ENCODE results near the gene STX7. TPM values are rescaled to one million over a fixed set of nuclear protein-coding genes. Genes with fewer than 3 reads are reported as not detected.

STX7 gene
- total and polyA plus RNA-seq, 2 donors (not counting 3 experiments of a cell fraction or from before 2014, with no cell fraction given): 13.4 to 45.5 TPM

GRCh38 chr6:132544826-132545225 lies 31.9 kb upstream of the STX7 start:
- no peak for DNase-seq (ENCODE audit: low read depth, low spot score)
- no peaks in the 10 kb centered on the region for H3K4me1 ChIP-seq (ENCODE audit: control insufficient read depth, extremely low read depth, insufficient read depth, low read length)
- dilution Hi-C loops (cut with MboI; ENCODE audit: extremely low pct_ligation_motif_present, low sequenced_read_pairs) (no loop called here), intact Hi-C loops (cut with micrococcal nuclease) (no loop called here)
- no peak overlapping the region for H3K4me2 ChIP-seq (ENCODE audit: insufficient read depth, low read length)
- ChIA-PET POLR2A (no interaction called here), CTCF (no interaction called here)
- FAIRE-seq: no peak
- no peaks in the 10 kb centered on the region for H3K79me2 ChIP-seq (ENCODE audit: control insufficient read depth, insufficient read depth, low read length)
- H3K4me3 ChIP-seq (replicated peaks in 1 of 3; ENCODE audit: insufficient read depth in 1 of 3, low read depth in 1 of 3, low read length in 3 of 3): no peak overlapping the region
- H3K27me3 ChIP-seq (ENCODE audit: control insufficient read depth in 2 of 2, insufficient read depth in 2 of 2, low read length in 2 of 2): peaks cover 4 to 17% of the 10 kb centered on the region in 2 experiments
- BruUV-seq (replicated peaks): no TSS peak
- H3K9ac ChIP-seq (replicated peaks; ENCODE audit: extremely low read depth, insufficient read depth, low read length): no peak overlapping the region
- no peak overlapping the region for H2AFZ ChIP-seq (ENCODE audit: low read depth, low read length)
- H3K36me3 ChIP-seq (ENCODE audit: control insufficient read depth in 2 of 2, extremely low read depth in 1 of 2, insufficient read depth in 2 of 2, low read length in 2 of 2): no peaks in the 10 kb centered on the region
- no peaks in the 10 kb centered on the region for H3K9me3 ChIP-seq (replicated peaks; ENCODE audit: control insufficient read depth, insufficient read depth, low read length)
- no peak overlapping the region for H3K27ac ChIP-seq (ENCODE audit: insufficient read depth, low read depth, low read length)
- H3K9me1 ChIP-seq (replicated peaks; ENCODE audit: control insufficient read depth, extremely low read depth, insufficient read depth, low read length): no peaks in the 10 kb centered on the region
- no peaks in the 10 kb centered on the region for H4K20me1 ChIP-seq (replicated peaks; ENCODE audit: control insufficient read depth, extremely low read depth, insufficient read depth, low read length)
- TF ChIP-seq FOS (IDR thresholded peaks at IDR 0.05; ENCODE audit: borderline replicate concordance, insufficient read depth, low read length): no peak
- no peak for TF ChIP-seq EZH2 (IDR thresholded peaks at IDR 0.05; ENCODE audit: borderline replicate concordance, low read depth, low read length, severe bottlenecking)
- TF ChIP-seq CTCF (IDR thresholded peaks at IDR 0.05; ENCODE audit: extremely low read depth in 1 of 2, insufficient read depth in 1 of 2, low read depth in 1 of 2, low read length in 2 of 2): no peak
- TF ChIP-seq JUN (IDR thresholded peaks at IDR 0.05; ENCODE audit: borderline replicate concordance, insufficient read depth, insufficient read length, low read depth): no peak
- TF ChIP-seq GATA2 (IDR thresholded peaks at IDR 0.05; ENCODE audit: insufficient read depth, insufficient read length, low read depth, low read length): no peak
- TF ChIP-seq MYC (IDR thresholded peaks at IDR 0.05; ENCODE audit: low read depth, low read length): no peak

GRCh38 chr6:132537977-132538376 lies 25.1 kb upstream of the STX7 start, which contains the start of gene TAAR9:
TSS of gene TAAR9 (plus strand) at chr6:132538277. CDS start at chr6:132538290, 13 bp downstream.
- Histone ChIP-seq H2AFZ (ENCODE audit: low read depth, low read length) (no peak within 1 kb of the TSS), H3K9ac (replicated peaks; ENCODE audit: extremely low read depth, insufficient read depth, low read length) (no peak within 1 kb of the TSS), H3K36me3 (ENCODE audit: control insufficient read depth in 2 of 2, extremely low read depth in 1 of 2, insufficient read depth in 2 of 2, low read length in 2 of 2) (no peaks in the 10 kb centered on the region), H3K4me2 (ENCODE audit: insufficient read depth, low read length) (no peak within 1 kb of the TSS), H3K4me3 (replicated peaks in 1 of 3; ENCODE audit: insufficient read depth in 1 of 3, low read depth in 1 of 3, low read length in 3 of 3) (no peak within 1 kb of the TSS), H3K9me1 (replicated peaks; ENCODE audit: control insufficient read depth, extremely low read depth, insufficient read depth, low read length) (no peaks in the 10 kb centered on the region), H3K27me3 (ENCODE audit: control insufficient read depth in 2 of 2, insufficient read depth in 2 of 2, low read length in 2 of 2) (peaks cover 6 to 43% of the 10 kb centered on the region in 2 experiments), H3K79me2 (ENCODE audit: control insufficient read depth, insufficient read depth, low read length) (no peaks in the 10 kb centered on the region), H3K9me3 (replicated peaks; ENCODE audit: control insufficient read depth, insufficient read depth, low read length) (no peaks in the 10 kb centered on the region), H3K27ac (ENCODE audit: insufficient read depth, low read depth, low read length) (no peak within 1 kb of the TSS), H4K20me1 (replicated peaks; ENCODE audit: control insufficient read depth, extremely low read depth, insufficient read depth, low read length) (no peaks in the 10 kb centered on the region), H3K4me1 (ENCODE audit: control insufficient read depth, extremely low read depth, insufficient read depth, low read length) (no peaks in the 10 kb centered on the region)
- ChIA-PET POLR2A (no interaction called here), CTCF (interaction anchor here (0.8 to 1.1 kb wide), 2 partner anchors 8 to 258 kb away, joined by 3 to 4 read pairs; no protein-coding TSS in a partner anchor)
- no TSS peak for BruUV-seq (replicated peaks)
- no peak for FAIRE-seq
- intact Hi-C loops (cut with micrococcal nuclease) (no loop called here), dilution Hi-C loops (cut with MboI; ENCODE audit: extremely low pct_ligation_motif_present, low sequenced_read_pairs) (no loop called here)
- TF ChIP-seq POLR2AphosphoS5 (IDR thresholded peaks at IDR 0.05; ENCODE audit: insufficient read depth, low read depth, low read length): no peak
- no peak for TF ChIP-seq MYC (IDR thresholded peaks at IDR 0.05; ENCODE audit: low read depth, low read length)
- TF ChIP-seq CTCF (IDR thresholded peaks at IDR 0.05; ENCODE audit: extremely low read depth in 1 of 2, insufficient read depth in 1 of 2, low read depth in 1 of 2, low read length in 2 of 2): no peak
- TF ChIP-seq JUN (IDR thresholded peaks at IDR 0.05; ENCODE audit: borderline replicate concordance, insufficient read depth, insufficient read length, low read depth): no peak
- no peak for DNase-seq (ENCODE audit: low read depth, low spot score)

Data from endothelial cell of umbilical vein (primary cell).